ENCODE results near the gene CNOT1. TPM values are rescaled to one million over a fixed set of nuclear protein-coding genes. Genes with fewer than 3 reads are reported as not detected.
A peak's percentile ranks its signal among the peaks of the same experiment; 100 is the strongest.

The CNOT1 gene
- total RNA-seq, 1 experiment from 2014 or later = 328 TPM

DNA sequence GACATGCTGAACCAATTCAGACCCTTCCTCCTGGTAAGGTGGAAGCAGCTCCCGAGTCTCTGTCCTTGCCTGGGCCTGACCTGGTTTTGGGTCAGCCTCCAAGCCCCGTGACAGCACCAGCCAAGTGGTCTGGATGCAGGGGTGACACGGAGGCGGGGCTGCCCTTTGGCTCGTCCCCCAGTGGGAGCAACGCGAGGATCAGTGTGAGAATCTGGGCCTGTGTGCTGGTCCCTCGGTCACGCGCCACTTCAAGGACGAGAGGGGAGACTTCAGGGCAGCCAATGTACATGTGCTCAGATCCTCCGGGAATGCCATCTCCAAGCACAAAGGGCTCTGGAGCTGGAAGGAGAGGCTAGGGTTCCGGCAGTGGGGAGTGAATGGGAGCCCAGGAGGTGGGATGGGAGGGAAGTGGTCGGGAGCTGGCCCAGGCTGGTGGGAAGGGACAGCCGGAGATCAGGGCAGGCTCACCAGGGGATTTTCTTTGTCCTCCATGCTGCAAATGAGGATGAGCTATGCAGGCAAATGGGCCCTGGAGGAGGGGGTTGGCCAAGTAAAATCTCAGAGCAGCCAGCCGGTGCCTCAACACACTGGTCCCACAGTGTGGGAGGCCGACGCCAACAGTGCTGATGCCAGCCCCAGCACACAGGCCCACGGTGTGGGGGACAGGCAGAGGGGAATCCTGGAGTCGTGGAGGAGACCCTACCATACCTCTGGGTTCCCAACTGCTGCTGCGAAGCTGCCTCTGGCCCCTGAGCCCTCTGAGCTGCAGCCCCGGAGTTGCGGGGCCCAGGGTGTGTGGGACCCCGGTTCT, 133.9 kb downstream of the CNOT1 start:
- Histone ChIP-seq H3K79me2 (ENCODE audit: insufficient read depth, low read length) (no peaks in the 10 kb centered on the region), H3K27me3 (ENCODE audit: insufficient read depth, low read length) (no peaks in the 10 kb centered on the region), H3K56ac (ENCODE audit: insufficient read length, low read depth, low read length) (no peak overlapping the region), H3K9ac (ENCODE audit: extremely low read depth, insufficient read length, low read length) (no peak overlapping the region), H3K27ac (ENCODE audit: insufficient read length, low read depth, low read length) (no peak overlapping the region), H4K91ac (ENCODE audit: insufficient read length, low read depth, low read length) (peak overlapping the region; percentile 46), H3K79me1 (ENCODE audit: insufficient read depth, low read depth, low read length, poor library complexity, severe bottlenecking) (no peaks in the 10 kb centered on the region), H3K4ac (ENCODE audit: low read depth, low read length) (peak overlapping the region; percentile 64; the same call in 1 of the 2 replicates), H3T11ph (ENCODE audit: low read length) (peak overlapping the region; percentile 40), H3K9me3 (ENCODE audit: control insufficient read depth, low read depth, low read length) (no peaks in the 10 kb centered on the region), H2AFZ (ENCODE audit: low read length) (no peak overlapping the region), H3K23ac (ENCODE audit: insufficient read length, low read depth, low read length) (no peak overlapping the region), H2BK15ac (ENCODE audit: low read depth, low read length) (no peak overlapping the region), H3K18ac (ENCODE audit: insufficient read length, low read depth, low read length) (peak overlapping the region; percentile 96), H4K8ac (replicated peaks; ENCODE audit: insufficient read length, low read depth, low read length) (no peak overlapping the region), H3K14ac (ENCODE audit: insufficient read depth, low read length) (peak overlapping the region; percentile 95), H3K4me1 (ENCODE audit: insufficient read depth, low read length) (no peaks in the 10 kb centered on the region; the same call in 1 of the 2 replicates), H2AK5ac (ENCODE audit: insufficient read length, low read length) (no peak overlapping the region), H2BK12ac (ENCODE audit: insufficient read length, low read depth, low read length) (peak overlapping the region; percentile 13), H4K20me1 (ENCODE audit: control insufficient read depth, insufficient read depth, insufficient read length) (no peaks in the 10 kb centered on the region), H4K5ac (ENCODE audit: insufficient read length, low read depth, low read length) (no peak overlapping the region), H2BK5ac (ENCODE audit: insufficient read length, low read length) (no peak overlapping the region), H2BK120ac (ENCODE audit: low read depth, low read length, poor library complexity, severe bottlenecking) (peak overlapping the region; percentile 97), H3K23me2 (ENCODE audit: insufficient read length, low read depth, low read length, poor library complexity, severe bottlenecking) (peaks cover 8% of the 10 kb centered on the region), H3K4me2 (ENCODE audit: insufficient read depth, insufficient read length, low read length) (no peak overlapping the region), H2BK20ac (ENCODE audit: low read depth, low read length, poor library complexity, severe bottlenecking) (peak overlapping the region; percentile 32)
- TF ChIP-seq CTCF (conservative IDR thresholded peaks at IDR 0.05) = no peak
- WGBS (ENCODE audit: extremely low coverage, insufficient read length, low lambda C conversion rate) = no CpG with 5 or more reads among the region's 24 CpGs
- Mint-ChIP-seq H3K9me3 (no peaks in the 10 kb centered on the region), H3K4me1 (peaks cover 19 to 49% of the 10 kb centered on the region in 2 experiments), H3K4me3 (peak overlapping the region in 1 of 2 experiments; percentile 71; a peak in 2 of 5 replicates), H3K27ac (peak overlapping the region; percentile 49 to 96 (median 55); a peak in 5 of 7 replicates), H3K27me3 (ENCODE audit: low read depth) (peaks cover 42% of the 10 kb centered on the region), H3K36me3 (ENCODE audit: insufficient read depth in 1 of 3, low read depth in 3 of 3) (no peaks in the 10 kb centered on the region; a peak in 1 of 7 replicates)
- DNase-seq = peak; percentile 34

All from H9 (cell line).